ENCODE results near the gene RIMKLA.

RIMKLA gene

DNA sequence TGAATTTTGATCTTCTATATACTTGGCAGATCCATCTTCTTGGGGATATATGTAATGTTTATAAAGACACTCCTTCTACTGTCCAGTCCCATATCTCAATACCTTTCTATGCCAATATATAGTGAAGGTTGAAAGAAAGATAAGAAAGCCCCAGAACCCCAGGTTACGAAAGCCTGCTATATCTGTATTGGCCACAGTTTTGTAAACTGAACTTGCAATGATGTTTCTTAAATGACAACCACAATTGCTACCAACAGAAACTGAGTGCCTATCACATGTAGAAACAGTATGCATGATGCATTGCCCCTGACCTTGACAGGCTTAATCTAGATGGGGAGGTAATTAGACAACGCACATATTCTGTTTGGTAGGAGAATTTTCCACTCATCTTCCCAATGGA is 7.8 kb upstream of the RIMKLA start:
- no peak for DNase-seq (ENCODE audit: low read depth)

DNA sequence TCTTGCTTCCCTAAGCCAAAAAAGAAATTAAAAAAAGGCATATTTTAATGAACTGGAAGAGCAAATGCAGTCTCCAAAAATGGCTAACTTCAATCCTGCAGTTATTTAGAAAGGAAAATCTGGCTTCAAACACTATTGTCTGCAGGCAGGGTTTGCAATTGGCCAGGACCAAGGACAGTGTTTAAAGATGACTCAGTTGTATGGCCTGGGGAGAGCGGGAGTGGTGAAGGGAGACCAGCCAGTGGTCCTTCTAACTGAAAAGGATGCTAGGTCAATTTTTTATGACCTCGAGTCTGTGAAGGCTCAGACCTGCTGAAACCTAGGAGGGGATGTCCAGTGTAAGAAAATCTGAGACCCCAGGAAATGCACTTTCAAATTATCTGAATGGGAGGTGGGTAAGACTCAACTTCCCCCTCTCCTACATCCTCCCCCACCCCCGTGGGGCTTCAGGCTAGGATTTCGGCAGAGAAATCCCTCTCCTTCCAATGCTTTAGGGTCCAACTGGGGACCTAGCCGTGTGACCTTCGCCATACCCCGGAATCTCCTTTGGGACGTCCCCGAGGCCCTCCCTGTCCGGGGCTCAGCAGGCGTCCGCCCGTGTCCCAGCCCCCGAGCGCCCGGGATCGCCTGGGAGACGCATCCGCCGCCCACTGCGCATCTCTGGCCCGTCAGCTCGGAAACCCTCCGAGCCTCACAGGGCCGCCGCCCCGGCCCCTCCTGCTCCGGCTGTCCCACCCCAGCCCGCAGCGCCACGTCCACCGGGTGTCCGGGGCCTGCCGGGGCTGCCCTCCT is 602 bp upstream of the RIMKLA start:
- DNase-seq (ENCODE audit: low read depth): no peak

DNA sequence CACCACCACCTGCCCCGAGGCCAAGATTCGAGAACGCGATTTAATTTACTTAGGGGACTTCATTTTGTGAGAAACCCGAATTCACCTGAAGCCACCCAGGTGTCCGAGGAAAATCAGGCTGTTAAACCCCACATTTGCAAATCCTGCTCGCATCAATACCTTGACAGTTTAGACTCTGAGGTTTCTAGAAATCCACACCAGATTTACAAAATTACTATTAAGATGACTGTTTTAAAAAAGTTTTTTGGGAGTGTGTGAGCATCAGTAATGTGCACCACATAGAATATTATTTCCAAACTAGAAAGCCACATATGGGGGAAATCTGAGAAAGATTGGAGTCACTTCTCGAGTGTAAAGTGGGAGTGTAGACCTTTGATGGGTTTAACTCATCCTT is 685 bp downstream of the RIMKLA start:
- no peak for DNase-seq (ENCODE audit: low read depth)

GRCh38 chr1:42385283-42385682 is 4.7 kb downstream of the RIMKLA start:
- no peak for DNase-seq (ENCODE audit: low read depth)

DNA sequence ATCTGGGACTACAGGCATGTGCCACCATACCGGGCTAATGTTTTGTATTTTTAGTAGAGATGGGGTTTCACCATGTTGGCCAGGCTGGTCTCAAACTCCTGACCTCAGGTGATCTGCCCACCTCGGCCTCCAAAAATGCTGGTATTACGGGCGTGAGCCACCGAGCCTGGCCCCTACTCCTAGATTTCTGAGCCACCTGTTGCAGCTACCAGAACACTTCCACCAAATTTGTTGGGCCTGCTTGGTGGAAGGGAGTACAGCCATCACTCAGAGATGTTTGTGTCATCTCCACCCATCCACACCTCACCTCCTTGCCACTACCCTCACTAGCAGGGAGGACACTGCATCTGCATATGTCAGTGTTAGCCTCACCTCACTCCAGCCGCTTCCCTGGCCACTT is 5.5 kb downstream of the RIMKLA start:
- DNase-seq (ENCODE audit: low read depth): no peak

- no peak for DNase-seq (ENCODE audit: low read depth)
Observed at GRCh38 chr1:42392255-42392654, 11.7 kb downstream of the RIMKLA start.

DNA sequence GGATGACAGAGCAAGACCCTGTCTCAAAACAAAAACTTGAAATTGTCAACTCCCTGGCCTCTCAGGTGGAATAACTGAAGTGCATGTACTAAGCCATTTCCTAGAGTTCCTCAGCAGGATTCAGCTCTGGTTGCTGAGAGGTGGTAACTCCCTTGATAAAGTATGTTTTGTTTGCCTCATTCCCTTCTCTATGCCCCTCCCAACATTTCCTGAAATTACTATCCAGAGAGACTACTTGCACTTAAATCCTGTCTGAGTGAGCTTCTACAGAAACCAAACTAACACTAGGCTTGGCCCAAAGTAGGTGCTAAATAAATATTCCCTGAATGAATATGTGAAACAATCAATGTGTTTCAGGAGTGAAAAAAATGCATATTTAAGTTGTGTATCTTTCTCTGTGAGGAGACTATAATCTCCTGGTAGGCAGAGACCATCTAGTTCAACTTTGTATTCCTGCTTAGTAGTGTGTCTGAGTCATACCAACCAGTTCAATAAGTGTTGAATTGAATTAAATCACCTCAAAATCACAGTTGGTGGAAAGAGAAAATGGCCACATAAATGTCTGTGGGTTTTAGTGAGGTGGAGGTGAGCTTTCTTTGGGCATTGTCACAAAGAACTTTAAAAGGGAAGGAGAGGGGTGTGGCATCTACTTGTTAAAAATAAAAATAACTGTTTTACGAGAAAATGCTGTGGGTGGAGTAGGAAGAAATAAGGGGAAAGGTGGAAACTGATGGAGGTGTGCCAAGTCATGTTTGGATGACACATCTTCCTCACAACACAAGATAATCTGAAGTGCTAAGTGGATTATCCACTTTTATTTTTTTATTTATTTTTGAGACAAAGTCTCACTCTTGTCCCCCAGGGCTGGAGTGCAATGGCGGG is 12.6 kb downstream of the RIMKLA start:
- no peak for DNase-seq (ENCODE audit: low read depth)

- no peak for DNase-seq (ENCODE audit: low read depth)
Observed at GRCh38 chr1:42399315-42400100, 18.9 kb downstream of the RIMKLA start.

- no peak for DNase-seq (ENCODE audit: low read depth)
Observed at GRCh38 chr1:42403880-42404400, 23.3 kb downstream of the RIMKLA start.

GRCh38 chr1:42414551-42415496 is 34.2 kb downstream of the RIMKLA start:
- DNase-seq (ENCODE audit: low read depth): no peak

- no peak for DNase-seq (ENCODE audit: low read depth)
Observed at GRCh38 chr1:42417166-42417565, 36.6 kb downstream of the RIMKLA start.

GRCh38 chr1:42418516-42418915 is 37.9 kb downstream of the RIMKLA start:
- DNase-seq (ENCODE audit: low read depth): no peak

DNA sequence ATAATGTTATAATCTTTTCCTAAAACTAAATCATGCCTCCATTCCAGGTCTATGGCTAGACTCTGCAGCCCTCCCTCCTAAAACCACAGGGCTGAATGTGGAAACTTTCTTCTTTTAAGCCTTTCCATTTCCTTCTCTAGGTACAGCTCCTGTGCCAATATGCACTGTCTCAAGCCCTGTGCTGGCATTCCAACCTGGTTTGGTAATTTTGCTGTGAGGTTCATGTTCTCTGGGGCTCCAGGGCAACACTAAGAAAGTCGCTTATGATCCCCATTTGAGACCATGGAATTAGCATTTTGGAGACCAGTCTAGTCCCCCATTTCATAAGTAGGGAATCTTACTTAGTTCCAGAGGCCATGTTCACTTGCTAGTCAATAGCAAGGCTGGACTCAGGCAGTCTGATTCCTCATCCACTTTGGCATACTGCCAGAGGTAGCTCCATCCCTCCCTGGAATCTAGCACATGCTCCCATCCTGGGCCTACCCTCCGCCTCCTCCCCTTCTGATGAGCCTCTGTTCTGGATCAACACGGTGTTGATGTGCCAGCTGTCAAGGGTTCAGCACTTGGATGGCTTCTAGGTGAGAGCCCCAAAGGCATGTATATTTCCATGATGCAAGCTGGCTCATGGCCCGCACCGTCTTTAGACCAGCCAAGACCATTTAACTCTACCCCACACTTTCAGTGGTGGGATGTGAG is 38.7 kb downstream of the RIMKLA start:
- DNase-seq (ENCODE audit: low read depth): no peak

DNA sequence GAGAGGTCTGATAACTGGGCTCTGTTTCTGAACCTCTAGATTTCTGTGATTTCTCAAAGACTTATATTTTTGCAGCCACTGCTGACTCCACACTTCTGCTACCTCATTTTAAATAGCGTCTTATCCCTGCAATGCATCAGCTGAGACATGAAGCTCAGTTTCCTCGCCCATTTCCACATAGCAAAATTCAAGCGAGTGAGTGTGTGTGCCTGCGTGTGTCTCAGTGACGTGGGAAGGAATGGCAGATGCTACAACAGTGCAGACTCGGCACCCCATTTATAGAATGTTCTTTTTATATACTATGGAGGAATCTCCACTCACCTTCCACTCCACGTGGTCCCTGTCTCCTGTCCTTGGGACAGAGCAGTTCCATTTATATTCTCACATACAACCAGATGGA is 39.5 kb downstream of the RIMKLA start:
- no peak for DNase-seq (ENCODE audit: low read depth)

DNA sequence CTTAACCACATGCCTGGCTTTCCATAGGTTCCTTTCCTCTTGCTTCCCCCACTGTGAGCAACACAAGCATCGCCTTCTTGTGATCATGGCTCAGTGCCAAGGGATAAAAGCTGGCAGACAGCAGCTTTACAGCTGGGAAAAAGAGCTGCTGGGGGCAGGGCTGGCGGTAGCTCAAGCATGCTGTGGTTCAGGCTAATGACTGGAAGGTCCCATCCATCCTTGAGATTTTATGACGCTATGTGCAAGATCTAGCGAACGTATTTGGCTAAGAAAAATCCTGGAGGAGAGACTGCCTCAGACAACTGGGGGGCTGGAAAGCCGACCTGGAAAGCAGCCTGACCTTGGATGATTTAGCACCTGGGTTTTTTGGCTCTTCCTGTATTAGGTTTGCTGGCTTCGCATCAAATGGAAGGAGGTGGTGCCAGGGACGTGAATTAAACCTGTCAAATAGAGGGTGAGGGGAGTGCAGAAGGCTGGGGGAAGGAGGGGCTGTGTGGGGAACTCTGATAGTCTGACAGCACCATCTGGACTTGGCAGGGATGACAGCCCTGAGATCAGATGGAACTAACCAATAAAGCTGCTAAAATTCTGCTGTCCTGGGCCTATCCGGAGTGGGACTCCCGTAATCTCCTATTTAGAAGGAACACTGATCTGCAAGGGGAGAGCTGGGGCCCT is 40.5 kb downstream of the RIMKLA start:
- no peak for DNase-seq (ENCODE audit: low read depth)

DNA sequence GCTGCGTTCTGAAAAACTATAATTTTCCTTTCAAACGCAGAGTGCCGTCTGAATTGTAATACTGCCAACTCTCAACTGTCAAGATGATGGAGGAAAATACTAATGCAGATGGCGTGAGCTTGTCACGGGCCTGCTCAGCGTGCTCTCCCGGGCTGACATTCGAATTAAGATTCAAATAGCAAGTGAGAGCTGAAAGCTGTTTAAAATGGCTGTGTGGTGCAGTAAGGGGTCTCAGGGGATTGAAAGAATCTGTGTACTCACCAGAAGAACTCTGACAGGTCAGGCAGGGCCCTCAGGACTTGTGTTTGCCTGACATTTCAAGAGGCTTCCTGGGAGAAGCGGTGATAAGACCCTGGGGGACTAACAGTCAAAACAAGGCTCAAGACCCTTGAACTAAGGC is 42.1 kb downstream of the RIMKLA start:
- DNase-seq (ENCODE audit: low read depth): no peak

DNA sequence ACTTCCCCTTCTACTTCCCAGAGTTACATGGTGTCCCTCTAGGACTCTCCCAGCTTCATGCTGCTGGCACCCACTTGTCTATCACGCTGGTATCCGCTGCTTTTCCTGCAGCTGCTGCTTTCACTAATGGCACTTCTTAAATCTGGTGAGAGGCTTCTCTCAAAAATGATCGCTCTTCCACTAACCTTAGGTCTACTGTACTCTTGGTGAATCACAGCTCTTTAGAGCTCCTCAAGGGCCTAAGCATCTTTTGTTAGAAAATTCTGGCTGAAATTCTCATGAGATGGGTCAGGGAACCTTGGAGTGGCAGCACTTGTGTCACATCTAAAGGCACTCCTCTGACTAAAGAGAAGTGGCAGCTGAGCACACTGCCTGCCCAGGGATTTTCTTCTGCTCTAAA is 43.1 kb downstream of the RIMKLA start:
- DNase-seq (ENCODE audit: low read depth): no peak

DNA sequence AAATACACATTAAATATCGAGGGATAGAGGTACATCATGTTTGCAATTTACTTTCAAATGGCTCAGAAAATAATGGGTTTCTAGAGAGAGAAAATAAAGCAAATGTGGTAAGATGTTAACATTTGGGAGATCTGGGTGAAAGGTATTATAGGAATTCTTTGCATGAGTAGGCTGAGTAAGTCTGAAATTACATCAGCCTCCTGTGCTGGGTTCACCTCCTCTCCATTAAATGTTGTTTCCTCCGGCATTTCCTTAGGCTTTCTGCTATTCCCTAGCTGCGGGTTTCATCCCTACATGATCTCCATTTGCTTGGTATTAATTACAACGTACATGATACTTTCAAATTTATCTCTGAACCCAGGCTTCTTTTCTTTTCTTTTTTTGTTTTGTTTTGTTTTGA is 43.6 kb downstream of the RIMKLA start:
- no peak for DNase-seq (ENCODE audit: low read depth)

- DNase-seq (ENCODE audit: low read depth): no peak
Observed at GRCh38 chr1:42427240-42427639, 46.6 kb downstream of the RIMKLA start.

DNA sequence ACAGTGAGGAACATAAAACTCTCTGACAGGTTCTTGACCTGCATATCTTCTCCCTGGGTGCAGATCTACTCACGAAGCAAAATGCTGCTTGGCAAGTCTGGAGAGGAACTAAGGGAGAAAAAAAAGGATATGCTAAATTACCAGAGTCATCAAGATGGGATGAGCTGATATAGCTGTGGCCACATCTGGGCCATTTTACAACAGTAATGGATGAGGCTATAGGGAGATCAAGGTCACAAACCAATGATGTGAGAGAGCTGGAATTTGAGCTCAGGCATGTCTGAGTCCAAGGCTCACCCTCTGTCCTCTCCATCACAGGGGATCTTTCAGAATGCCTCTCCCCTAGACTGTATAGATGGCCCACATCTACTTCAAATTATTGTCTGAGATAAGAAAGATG is 49.0 kb downstream of the RIMKLA start:
- DNase-seq (ENCODE audit: low read depth): no peak

All from activated T-helper 9 cell treated with anti-CD3 and anti-CD28 coated beads, Interleukin-2, amount 50 U/mL, for 16 hours (primary cell).